H9 (cell line): Measurements from ENCODE around the gene ABHD8. TPM values are rescaled to one million over a fixed set of nuclear protein-coding genes. Genes with fewer than 3 reads are reported as not detected.
A peak's percentile ranks its signal among the peaks of the same experiment; 100 is the strongest.

Experiments used
- DNase-seq: peaks from one replicate; pipeline ENCODE4 v3.0.0-alpha.2; 2017
- H2AFZ ChIP-seq: one replicate; pipeline ENCODE4 v1.6.1; 2013; ENCODE audit warnings: mild to moderate bottlenecking, low read length, control low read depth, moderate library complexity
- H2AK5ac ChIP-seq: 2 replicates; pipeline ENCODE4 v1.6.1; 2013; ENCODE audit warnings: low read length, control low read depth, mixed read lengths; ENCODE audit not compliant: insufficient read length
- H2BK120ac ChIP-seq: one replicate; pipeline ENCODE4 v1.6.1; 2013; ENCODE audit warnings: low read depth, mild to moderate bottlenecking, low read length, control low read depth, inconsistent platforms; ENCODE audit not compliant: poor library complexity, severe bottlenecking
- H2BK12ac ChIP-seq: 2 replicates; pipeline ENCODE4 v1.6.1; 2013; ENCODE audit warnings: low read length, control low read depth, mixed read lengths, low read depth; ENCODE audit not compliant: insufficient read length
- H2BK15ac ChIP-seq: 2 replicates; pipeline ENCODE4 v1.6.1; 2013; ENCODE audit warnings: low read depth, low read length, control low read depth
- H2BK20ac ChIP-seq: one replicate; pipeline ENCODE4 v1.6.1; 2013; ENCODE audit warnings: low read depth, mild to moderate bottlenecking, low read length, control low read depth, inconsistent platforms; ENCODE audit not compliant: poor library complexity, severe bottlenecking
- H2BK5ac ChIP-seq: 2 replicates; pipeline ENCODE4 v1.6.1; 2013; ENCODE audit warnings: low read length, control low read depth, mixed read lengths; ENCODE audit not compliant: insufficient read length
- H3K14ac ChIP-seq: 2 replicates; pipeline ENCODE4 v1.6.1; 2013; ENCODE audit warnings: low read length, control low read depth; ENCODE audit not compliant: insufficient read depth
- H3K18ac ChIP-seq: 2 replicates; pipeline ENCODE4 v1.6.1; 2013; ENCODE audit warnings: low read depth, mild to moderate bottlenecking, mixed read lengths, low read length, control low read depth; ENCODE audit not compliant: insufficient read length
- H3K23ac ChIP-seq: 2 replicates; pipeline ENCODE4 v1.6.1; 2013; ENCODE audit warnings: low read length, control low read depth, mixed read lengths, low read depth; ENCODE audit not compliant: insufficient read length
- H3K23me2 ChIP-seq: 2 replicates; pipeline ENCODE4 v1.6.1; 2013; ENCODE audit warnings: low read depth, mild to moderate bottlenecking, mixed read lengths, low read length, control low read depth; ENCODE audit not compliant: insufficient read length, poor library complexity, severe bottlenecking
- H3K27ac ChIP-seq: 2 replicates; pipeline ENCODE4 v1.5.1; 2013; ENCODE audit warnings: low read length, control low read depth, mixed read lengths, low read depth; ENCODE audit not compliant: insufficient read length
- H3K27me3 ChIP-seq: 2 replicates; pipeline ENCODE4 v1.6.1; 2013; ENCODE audit warnings: low read length, control low read depth, inconsistent platforms; ENCODE audit not compliant: insufficient read depth
- H3K4ac ChIP-seq: 2 replicates; pipeline ENCODE4 v1.6.1; 2013; ENCODE audit warnings: low read depth, mild to moderate bottlenecking, control low read depth, inconsistent platforms, low read length, moderate library complexity
- H3K4me1 ChIP-seq: 2 replicates; pipeline ENCODE4 v1.6.1; 2013; ENCODE audit warnings: low read length, control low read depth, inconsistent platforms; ENCODE audit not compliant: insufficient read depth
- H3K4me2 ChIP-seq: 2 replicates; pipeline ENCODE4 v1.6.1; 2013; ENCODE audit warnings: low read length, control low read depth, mixed read lengths; ENCODE audit not compliant: insufficient read length, insufficient read depth
- H3K56ac ChIP-seq: 2 replicates; pipeline ENCODE4 v1.6.1; 2013; ENCODE audit warnings: low read depth, mild to moderate bottlenecking, mixed read lengths, low read length, control low read depth; ENCODE audit not compliant: insufficient read length
- H3K79me1 ChIP-seq: 2 replicates; pipeline ENCODE4 v1.6.1; 2013; ENCODE audit warnings: low read depth, mild to moderate bottlenecking, moderate library complexity, low read length, control low read depth, inconsistent platforms; ENCODE audit not compliant: insufficient read depth, poor library complexity, severe bottlenecking
- H3K79me2 ChIP-seq: 2 replicates; pipeline ENCODE4 v1.6.1; 2013; ENCODE audit warnings: low read length, control low read depth, inconsistent platforms; ENCODE audit not compliant: insufficient read depth
- H3K9ac ChIP-seq: 2 replicates; pipeline ENCODE4 v1.6.1; 2013; ENCODE audit warnings: low read length, control low read depth, mixed read lengths; ENCODE audit not compliant: insufficient read length; ENCODE audit errors: extremely low read depth
- H3K9me3 ChIP-seq: one replicate; pipeline ENCODE4 v1.6.1; 2013; ENCODE audit warnings: low read depth, low read length, inconsistent platforms; ENCODE audit not compliant: control insufficient read depth
- H3T11ph ChIP-seq: one replicate; pipeline ENCODE4 v1.6.1; 2013; ENCODE audit warnings: mild to moderate bottlenecking, low read length, control low read depth, inconsistent platforms
- H4K20me1 ChIP-seq: one replicate; pipeline ENCODE4 v1.6.1; 2013; ENCODE audit not compliant: control insufficient read depth, insufficient read length, insufficient read depth
- H4K5ac ChIP-seq: 2 replicates; pipeline ENCODE4 v1.6.1; 2013; ENCODE audit warnings: low read depth, mild to moderate bottlenecking, mixed read lengths, low read length, control low read depth; ENCODE audit not compliant: insufficient read length
- H4K8ac ChIP-seq: replicated peaks from 2 replicates; pipeline ENCODE4 v1.6.1; 2013; ENCODE audit warnings: low read length, control low read depth, mixed read lengths, low read depth; ENCODE audit not compliant: insufficient read length
- H4K91ac ChIP-seq: 2 replicates; pipeline ENCODE4 v1.6.1; 2013; ENCODE audit warnings: low read depth, mild to moderate bottlenecking, moderate library complexity, mixed read lengths, low read length, control low read depth; ENCODE audit not compliant: insufficient read length
- H3K27ac Mint-ChIP-seq, 3 experiments: 2 replicates in 2 of 3; 3 replicates in 1 of 3; pipeline ENCODE4 v1.8.0; 2020 to 2021; ENCODE audit warnings: mixed read lengths in 3 of 3, mild to moderate bottlenecking in 1 of 3, moderate library complexity in 1 of 3
- H3K27me3 Mint-ChIP-seq: 2 replicates; pipeline ENCODE4 v1.8.0; 2021; ENCODE audit warnings: low read depth, mild to moderate bottlenecking, moderate library complexity, mixed read lengths
- H3K36me3 Mint-ChIP-seq, 3 experiments: 2 replicates in 2 of 3; 3 replicates in 1 of 3; pipeline ENCODE4 v1.8.0; 2020 to 2021; ENCODE audit warnings: low read depth in 3 of 3, mixed read lengths in 3 of 3; ENCODE audit not compliant: insufficient read depth in 1 of 3
- H3K4me1 Mint-ChIP-seq, 2 experiments: 2 replicates each; pipeline ENCODE4 v1.8.0; 2020; ENCODE audit warnings: mixed read lengths in 2 of 2
- H3K4me3 Mint-ChIP-seq, 2 experiments: 2 replicates in 1 of 2; 3 replicates in 1 of 2; pipeline ENCODE4 v1.8.0; 2020 to 2021; ENCODE audit warnings: mild to moderate bottlenecking in 2 of 2, mixed read lengths in 2 of 2, moderate library complexity in 1 of 2
- H3K9me3 Mint-ChIP-seq, 2 experiments: 2 replicates in 1 of 2; 3 replicates in 1 of 2; pipeline ENCODE4 v1.8.0; 2020; ENCODE audit warnings: mild to moderate bottlenecking in 2 of 2, mixed read lengths in 2 of 2, moderate library complexity in 1 of 2
- WGBS: extraction: QIAGEN DNeasy Blood & Tissue Kit; methylation state at CpG from one replicate; pipeline ENCODE4 v1.1.7; 2013; ENCODE audit warnings: missing lambda C conversion rate, low lambda C conversion rate, mixed read lengths; ENCODE audit not compliant: insufficient read length; ENCODE audit errors: extremely low coverage; 5-methylcytosine and 5-hydroxymethylcytosine counted together
- total RNA-seq: library from RNA; stranded (reverse); gene quantifications from 2 replicates; pipeline ENCODE4 v1.2.1, GENCODE V29; 2021
- TF ChIP-seq, protein P1 (sequence below): fragments of 200-600 bp; sonication (generic); conservative IDR thresholded peaks from 3 replicates; pipeline ENCODE4 v1.8.0; 2021; ENCODE audit warnings: antibody characterized with exemption, mild to moderate bottlenecking

ABHD8 gene
- total RNA-seq, 1 experiment from 2014 or later, result 11.7 TPM

DNA sequence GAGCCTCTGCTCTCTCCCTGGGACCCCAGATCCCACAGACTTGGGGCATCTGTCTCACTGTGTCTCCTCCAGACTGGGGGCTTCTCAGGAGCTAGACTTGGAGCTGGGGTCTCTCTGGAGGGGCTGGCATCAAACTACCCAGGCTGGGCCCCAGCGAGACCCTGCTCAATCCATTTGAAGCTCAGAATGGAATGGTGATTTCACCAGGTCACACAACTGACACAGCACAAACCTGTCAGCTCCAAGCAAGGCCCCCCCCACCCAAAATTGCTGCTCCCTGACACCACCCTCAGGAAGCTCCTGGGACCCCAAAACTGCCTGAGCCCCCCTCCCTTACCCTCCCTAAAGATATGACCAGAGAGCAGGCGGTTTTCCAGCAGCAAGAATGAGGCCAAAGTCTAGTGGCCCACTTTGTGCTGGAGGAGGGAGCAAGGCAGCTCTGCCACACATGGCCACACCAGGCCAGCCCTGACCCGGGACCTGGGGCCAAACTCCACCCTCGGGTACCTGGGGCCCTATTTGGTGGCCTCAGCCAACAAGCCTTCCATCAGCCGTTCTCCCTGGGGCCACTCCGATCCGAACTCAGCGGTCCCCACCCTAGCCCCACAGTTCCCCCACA lies 59.9 kb downstream of the ABHD8 start:
- Histone ChIP-seq H3K56ac (no peak overlapping the region), H2AFZ (no peak overlapping the region), H3K4me2 (peak overlapping the region; percentile 63), H4K91ac (no peak overlapping the region), H3K27ac (no peak overlapping the region), H4K20me1 (no peaks in the 10 kb centered on the region), H3K14ac (peak overlapping the region; percentile 3), H3K18ac (no peak overlapping the region), H2BK12ac (no peak overlapping the region), H2BK120ac (no peak overlapping the region), H2BK20ac (no peak overlapping the region), H3K4ac (no peak overlapping the region), H3T11ph (no peak overlapping the region), H3K4me1 (peaks cover 4% of the 10 kb centered on the region; the same call in 1 of the 2 replicates), H4K8ac (no peak overlapping the region), H4K5ac (no peak overlapping the region), H2BK15ac (no peak overlapping the region), H3K79me2 (peaks cover 26% of the 10 kb centered on the region; the same call in 1 of the 2 replicates), H3K79me1 (peaks cover 3% of the 10 kb centered on the region), H2BK5ac (no peak overlapping the region), H3K27me3 (no peaks in the 10 kb centered on the region), H3K23me2 (peaks cover 17% of the 10 kb centered on the region), H2AK5ac (no peak overlapping the region), H3K9me3 (no peaks in the 10 kb centered on the region), H3K9ac (peak overlapping the region; percentile 6), H3K23ac (no peak overlapping the region)
- no peak for DNase-seq
- TF ChIP-seq, protein P1, sequence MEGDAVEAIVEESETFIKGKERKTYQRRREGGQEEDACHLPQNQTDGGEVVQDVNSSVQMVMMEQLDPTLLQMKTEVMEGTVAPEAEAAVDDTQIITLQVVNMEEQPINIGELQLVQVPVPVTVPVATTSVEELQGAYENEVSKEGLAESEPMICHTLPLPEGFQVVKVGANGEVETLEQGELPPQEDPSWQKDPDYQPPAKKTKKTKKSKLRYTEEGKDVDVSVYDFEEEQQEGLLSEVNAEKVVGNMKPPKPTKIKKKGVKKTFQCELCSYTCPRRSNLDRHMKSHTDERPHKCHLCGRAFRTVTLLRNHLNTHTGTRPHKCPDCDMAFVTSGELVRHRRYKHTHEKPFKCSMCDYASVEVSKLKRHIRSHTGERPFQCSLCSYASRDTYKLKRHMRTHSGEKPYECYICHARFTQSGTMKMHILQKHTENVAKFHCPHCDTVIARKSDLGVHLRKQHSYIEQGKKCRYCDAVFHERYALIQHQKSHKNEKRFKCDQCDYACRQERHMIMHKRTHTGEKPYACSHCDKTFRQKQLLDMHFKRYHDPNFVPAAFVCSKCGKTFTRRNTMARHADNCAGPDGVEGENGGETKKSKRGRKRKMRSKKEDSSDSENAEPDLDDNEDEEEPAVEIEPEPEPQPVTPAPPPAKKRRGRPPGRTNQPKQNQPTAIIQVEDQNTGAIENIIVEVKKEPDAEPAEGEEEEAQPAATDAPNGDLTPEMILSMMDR, result no peak
- H3K27me3 Mint-ChIP-seq, result peaks cover 2% of the 10 kb centered on the region; the same call in 1 of the 2 replicates
- no CpG with 5 or more reads among the region's 8 CpGs for WGBS
- H3K4me1 Mint-ChIP-seq, result peaks cover 35 to 41% of the 10 kb centered on the region in 2 experiments
- peaks cover 0 to 3% of the 10 kb centered on the region in 2 experiments; a peak in 1 of 5 replicates for H3K9me3 Mint-ChIP-seq
- H3K4me3 Mint-ChIP-seq, result peak overlapping the region; percentile 91 to 95
- peaks cover 2 to 28% (median 23%) of the 10 kb centered on the region in 3 experiments for H3K36me3 Mint-ChIP-seq
- H3K27ac Mint-ChIP-seq, result peak overlapping the region; percentile 22 to 97 (median 81); a peak in 3 of 7 replicates
